Stimulated activated naive CD8-positive, alpha-beta T cell treated with anti-CD3 and anti-CD28 coated beads, Interleukin-15, amount 100 ng/mL, for 72 hours (primary cell): ENCODE data around the gene OR51I1.

Source experiments
- ATAC-seq: fragments of 150-1000 bp; cut with Tn5 transposase; 2 replicates; pipeline ENCODE4 v1.10.0; 2021; ENCODE audit warnings: mild to moderate bottlenecking, moderate library complexity
- DNase-seq, 2 donors: peaks; one replicate each; pipeline ENCODE4 v3.0.0; 2021 to 2022
- H3K27ac Mint-ChIP-seq, 2 donors: one replicate each; pipeline ENCODE4 v1.8.0; 2022; ENCODE audit warnings: mild to moderate bottlenecking in 2 of 2, mixed read lengths in 2 of 2, moderate library complexity in 2 of 2
- H3K27me3 Mint-ChIP-seq: one replicate; pipeline ENCODE4 v1.8.0; 2022; ENCODE audit warnings: mixed read lengths
- H3K4me1 Mint-ChIP-seq: one replicate; pipeline ENCODE4 v1.8.0; 2022; ENCODE audit warnings: mild to moderate bottlenecking, mixed read lengths
- H3K4me3 Mint-ChIP-seq, 2 donors: one replicate each; pipeline ENCODE4 v1.8.0; 2022; ENCODE audit warnings: mild to moderate bottlenecking in 2 of 2, mixed read lengths in 2 of 2, moderate library complexity in 1 of 2
- H3K9me3 Mint-ChIP-seq, 2 donors: one replicate each; pipeline ENCODE4 v1.8.0; 2022; ENCODE audit warnings: mixed read lengths in 2 of 2

OR51I1 gene, protein sequence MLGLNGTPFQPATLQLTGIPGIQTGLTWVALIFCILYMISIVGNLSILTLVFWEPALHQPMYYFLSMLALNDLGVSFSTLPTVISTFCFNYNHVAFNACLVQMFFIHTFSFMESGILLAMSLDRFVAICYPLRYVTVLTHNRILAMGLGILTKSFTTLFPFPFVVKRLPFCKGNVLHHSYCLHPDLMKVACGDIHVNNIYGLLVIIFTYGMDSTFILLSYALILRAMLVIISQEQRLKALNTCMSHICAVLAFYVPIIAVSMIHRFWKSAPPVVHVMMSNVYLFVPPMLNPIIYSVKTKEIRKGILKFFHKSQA

DNA sequence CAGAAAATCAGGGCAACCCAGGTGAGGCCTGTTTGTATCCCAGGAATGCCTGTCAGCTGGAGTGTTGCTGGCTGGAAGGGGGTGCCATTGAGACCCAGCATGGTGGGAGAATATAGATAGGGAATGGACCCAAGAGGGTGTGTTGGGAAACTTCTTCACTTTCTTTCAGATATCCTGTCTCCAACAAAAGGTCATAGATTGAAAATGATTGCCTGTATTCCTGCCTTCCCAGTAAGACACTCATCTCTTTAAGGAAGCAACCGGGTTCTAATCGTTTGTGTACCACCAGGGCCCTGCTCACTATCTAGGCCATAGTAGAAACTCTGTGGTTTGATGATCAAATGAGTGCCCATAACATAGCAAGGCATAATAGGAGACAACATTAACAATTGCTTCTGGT, at the start of gene OR51I1:
Gene OR51I1, minus strand, starts transcription at position 101 of the 400 bp plus-strand sequence. Its CDS starts 0 bp downstream, at position 101.
- H3K4me3 Mint-ChIP-seq, result no peak within 1 kb of the TSS
- DNase-seq, result no peak
- H3K27ac Mint-ChIP-seq, result no peak within 1 kb of the TSS
- H3K27me3 Mint-ChIP-seq, result peaks cover 18% of the 10 kb centered on the region
- H3K9me3 Mint-ChIP-seq, result no peaks in the 10 kb centered on the region
- H3K4me1 Mint-ChIP-seq, result no peaks in the 10 kb centered on the region
- no peak for ATAC-seq

DNA sequence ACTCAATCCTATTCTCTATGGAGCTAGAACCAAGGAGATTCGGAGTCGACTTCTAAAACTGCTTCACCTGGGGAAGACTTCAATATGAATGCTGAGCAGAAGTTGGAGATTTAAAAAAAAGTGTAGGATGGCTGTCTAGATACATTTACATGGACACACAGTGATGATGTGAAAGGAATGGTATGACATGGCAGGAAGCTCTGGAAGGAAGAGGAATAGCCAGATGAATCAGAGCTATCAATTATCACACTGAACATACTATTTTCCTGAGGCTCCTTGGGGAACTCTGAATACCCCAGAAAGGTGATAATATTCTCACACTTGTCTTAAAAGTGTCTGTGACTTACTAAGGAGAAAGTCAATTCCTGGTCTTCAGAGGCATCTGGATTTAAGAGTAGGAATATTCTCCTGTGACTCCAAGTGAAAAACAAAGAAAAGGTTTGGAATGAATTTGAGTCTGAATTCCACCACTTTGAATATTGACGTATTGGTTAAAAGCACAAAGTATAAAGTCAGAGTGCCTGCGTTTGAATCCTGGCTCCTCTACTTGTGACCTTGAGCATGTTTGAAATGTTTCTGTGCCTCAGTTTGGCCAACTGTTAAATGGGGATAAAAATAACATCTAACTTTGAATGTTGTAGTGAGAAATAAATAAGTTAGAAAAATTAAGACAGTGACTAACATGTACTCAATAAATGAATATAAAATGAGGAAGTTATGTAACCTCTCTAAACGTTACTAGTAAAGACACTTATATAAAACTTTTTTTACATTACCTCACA, 48.5 kb upstream of the OR51I1 start:
- DNase-seq (no peak), ATAC-seq (no peak)
- Mint-ChIP-seq H3K27ac (no peak overlapping the region), H3K4me1 (peaks cover 6% of the 10 kb centered on the region), H3K27me3 (peaks cover 14% of the 10 kb centered on the region), H3K4me3 (no peak overlapping the region), H3K9me3 (no peaks in the 10 kb centered on the region)

DNA sequence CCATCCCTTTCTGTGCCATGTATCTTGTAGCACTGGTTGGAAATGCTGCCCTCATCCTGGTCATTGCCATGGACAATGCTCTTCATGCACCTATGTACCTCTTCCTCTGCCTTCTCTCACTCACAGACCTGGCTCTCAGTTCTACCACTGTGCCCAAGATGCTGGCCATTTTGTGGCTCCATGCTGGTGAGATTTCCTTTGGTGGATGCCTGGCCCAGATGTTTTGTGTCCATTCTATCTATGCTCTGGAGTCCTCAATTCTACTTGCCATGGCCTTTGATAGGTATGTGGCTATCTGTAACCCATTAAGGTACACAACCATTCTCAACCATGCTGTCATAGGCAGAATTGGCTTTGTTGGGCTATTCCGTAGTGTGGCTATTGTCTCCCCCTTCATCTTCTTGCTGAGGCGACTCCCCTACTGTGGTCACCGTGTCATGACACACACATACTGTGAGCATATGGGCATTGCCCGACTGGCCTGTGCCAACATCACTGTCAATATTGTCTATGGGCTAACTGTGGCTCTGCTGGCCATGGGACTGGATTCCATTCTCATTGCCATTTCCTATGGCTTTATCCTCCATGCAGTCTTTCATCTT, 47.6 kb upstream of the OR51I1 start:
- H3K9me3 Mint-ChIP-seq, result no peaks in the 10 kb centered on the region
- no peak overlapping the region for H3K27ac Mint-ChIP-seq
- H3K27me3 Mint-ChIP-seq, result peaks cover 14% of the 10 kb centered on the region
- H3K4me3 Mint-ChIP-seq, result no peak overlapping the region
- DNase-seq (no peak), ATAC-seq (no peak)
- peaks cover 6% of the 10 kb centered on the region for H3K4me1 Mint-ChIP-seq

DNA sequence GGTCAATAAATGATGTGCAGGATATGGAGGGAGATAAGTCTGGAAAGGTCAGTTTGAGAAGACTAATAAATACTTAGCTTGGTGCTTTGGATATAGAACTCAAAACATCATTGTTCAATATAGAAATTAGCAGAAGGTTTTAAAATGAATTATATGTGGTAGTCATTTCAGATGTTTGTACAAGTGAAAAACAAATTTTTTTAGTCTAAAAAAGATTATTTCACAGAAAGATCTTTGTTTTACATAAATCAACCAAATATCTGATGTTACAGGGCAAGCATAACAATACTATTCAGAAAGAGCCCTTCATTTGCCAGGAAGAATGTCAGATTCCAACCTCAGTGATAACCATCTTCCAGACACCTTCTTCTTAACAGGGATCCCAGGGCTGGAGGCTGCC, 47.1 kb upstream of the OR51I1 start, which contains the start of gene OR52D1:
Gene OR52D1, plus strand, starts transcription at position 301 of the 400 bp plus-strand sequence. Its CDS starts 22 bp downstream, at position 323.
- H3K4me3 Mint-ChIP-seq, result no peak within 1 kb of the TSS
- H3K27ac Mint-ChIP-seq, result no peak within 1 kb of the TSS
- peaks cover 6% of the 10 kb centered on the region for H3K4me1 Mint-ChIP-seq
- ATAC-seq, result no peak
- H3K27me3 Mint-ChIP-seq, result peaks cover 14% of the 10 kb centered on the region
- DNase-seq, result no peak
- H3K9me3 Mint-ChIP-seq, result no peaks in the 10 kb centered on the region

DNA sequence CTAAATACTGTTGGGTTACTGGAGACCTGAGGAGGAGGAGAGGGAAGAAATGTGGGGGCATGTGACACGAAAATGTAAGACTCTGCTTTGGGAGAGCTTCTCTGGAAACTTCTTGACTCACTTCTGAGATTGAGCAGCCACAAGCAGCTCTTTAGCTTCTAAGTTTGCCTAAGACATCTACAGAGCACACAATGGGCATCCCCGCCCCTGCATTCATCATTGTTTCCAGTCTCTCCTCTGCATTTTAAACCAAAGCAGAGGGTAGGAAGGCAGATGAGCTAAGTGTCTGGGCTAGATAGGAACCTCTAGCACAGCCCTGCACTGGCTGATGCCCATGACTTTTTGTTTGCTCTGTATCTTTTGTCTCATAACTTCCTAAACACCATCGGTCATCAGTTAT, 45.1 kb upstream of the OR51I1 start:
- DNase-seq (no peak), ATAC-seq (no peak)
- Mint-ChIP-seq H3K4me3 (no peak overlapping the region), H3K4me1 (peaks cover 6% of the 10 kb centered on the region), H3K27me3 (peaks cover 13% of the 10 kb centered on the region), H3K27ac (no peak overlapping the region), H3K9me3 (no peaks in the 10 kb centered on the region)

DNA sequence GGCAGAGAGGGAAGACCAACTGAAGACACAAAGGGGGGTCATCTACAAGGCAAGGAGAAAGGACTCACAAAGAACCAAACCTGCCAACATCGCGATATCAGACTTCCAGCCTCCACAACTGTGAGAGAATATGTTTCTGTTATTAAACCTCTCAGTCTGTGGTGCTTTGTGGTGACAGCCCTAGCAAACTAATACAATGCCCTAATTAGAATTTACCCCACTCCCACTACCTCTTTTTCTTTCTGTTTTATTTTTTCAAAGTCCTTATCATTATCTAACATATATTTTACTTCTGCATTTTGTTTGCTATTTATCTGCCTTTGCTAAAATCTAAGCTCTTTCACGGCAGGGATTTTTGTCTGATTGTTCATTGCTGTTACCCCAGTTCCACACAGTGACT, 44.7 kb upstream of the OR51I1 start:
- no peak for ATAC-seq
- peaks cover 9% of the 10 kb centered on the region for H3K27me3 Mint-ChIP-seq
- H3K9me3 Mint-ChIP-seq, result no peaks in the 10 kb centered on the region
- H3K4me1 Mint-ChIP-seq, result peaks cover 6% of the 10 kb centered on the region
- H3K27ac Mint-ChIP-seq, result no peak overlapping the region
- DNase-seq, result no peak
- no peak overlapping the region for H3K4me3 Mint-ChIP-seq

DNA sequence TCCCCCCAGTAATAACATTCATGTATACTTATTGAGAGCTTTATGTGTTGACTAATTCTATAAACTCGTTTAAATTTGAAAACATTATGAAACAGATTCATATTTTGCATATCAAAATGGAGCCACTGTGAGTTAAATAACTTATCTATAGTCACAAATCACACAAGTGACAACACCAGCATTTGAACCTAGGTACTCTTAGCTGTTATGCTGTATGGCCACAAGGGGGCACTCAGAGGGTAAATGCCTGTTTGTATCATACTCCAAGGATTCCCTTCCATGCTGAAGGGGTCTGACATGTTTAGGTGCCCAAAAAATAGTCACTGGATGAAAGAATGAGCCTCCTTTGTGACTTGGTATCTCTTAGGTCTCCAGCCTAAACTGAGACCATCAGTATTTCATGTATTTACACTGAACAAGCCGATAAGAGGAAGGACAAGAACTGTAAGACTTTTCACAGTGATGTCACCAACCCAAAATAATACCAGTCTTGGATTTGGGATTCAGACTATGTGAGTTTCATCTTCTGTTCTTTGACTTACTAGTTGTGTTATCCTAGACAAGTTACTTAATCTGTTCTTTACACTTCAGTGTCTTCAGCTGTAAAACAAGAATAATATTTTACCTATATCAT, 35.0 kb upstream of the OR51I1 start:
- no peaks in the 10 kb centered on the region for H3K9me3 Mint-ChIP-seq
- peaks cover 26% of the 10 kb centered on the region for H3K27me3 Mint-ChIP-seq
- DNase-seq (peak; percentile 19 to 29), ATAC-seq (peak; percentile 56)
- no peak overlapping the region for H3K4me3 Mint-ChIP-seq
- peaks cover 5% of the 10 kb centered on the region for H3K4me1 Mint-ChIP-seq
- H3K27ac Mint-ChIP-seq, result no peak overlapping the region

DNA sequence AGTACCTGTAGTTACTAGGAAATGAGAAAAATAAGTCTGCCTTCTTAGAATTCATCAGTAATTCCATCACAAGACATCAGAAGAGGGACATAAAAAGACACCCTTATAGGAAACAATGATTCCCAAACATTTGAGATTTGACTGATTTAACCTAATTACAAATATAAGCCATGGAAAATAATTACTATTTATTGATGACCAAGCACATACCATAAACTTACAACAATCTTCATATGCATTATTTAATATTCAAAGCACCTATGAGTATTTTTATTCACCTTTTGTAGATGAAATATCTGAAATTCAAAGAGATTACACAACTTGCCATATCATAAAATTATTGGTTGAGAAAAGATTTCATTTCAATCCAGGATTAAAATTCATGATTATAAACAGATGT, 32.6 kb upstream of the OR51I1 start:
- Mint-ChIP-seq H3K9me3 (no peaks in the 10 kb centered on the region), H3K4me1 (peaks cover 5% of the 10 kb centered on the region), H3K27me3 (peaks cover 33% of the 10 kb centered on the region), H3K27ac (no peak overlapping the region), H3K4me3 (no peak overlapping the region)
- DNase-seq, result no peak
- ATAC-seq, result no peak

DNA sequence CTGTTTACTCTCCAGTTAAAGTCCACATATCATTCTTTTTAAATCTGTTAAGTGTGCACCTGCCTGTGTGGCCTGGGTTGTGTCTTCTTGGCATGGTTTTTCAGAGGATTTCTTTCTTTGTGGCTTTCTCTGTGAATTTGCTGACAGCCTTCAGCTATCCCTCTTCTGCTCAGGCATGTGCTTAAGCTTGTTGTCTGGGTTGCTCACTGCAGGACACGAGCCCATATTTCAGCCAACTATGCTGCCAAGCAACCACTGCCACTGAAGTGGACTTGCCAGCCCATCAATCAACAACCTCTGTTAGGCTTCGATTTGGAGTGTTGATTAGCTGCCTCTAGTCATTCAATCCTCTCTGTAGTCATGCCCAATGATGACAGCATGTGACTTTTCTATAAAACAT, 26.2 kb upstream of the OR51I1 start:
- ATAC-seq (no peak), DNase-seq (no peak)
- H3K27me3 Mint-ChIP-seq, result peaks cover 7% of the 10 kb centered on the region
- H3K9me3 Mint-ChIP-seq, result no peaks in the 10 kb centered on the region
- no peak overlapping the region for H3K27ac Mint-ChIP-seq
- H3K4me3 Mint-ChIP-seq, result no peak overlapping the region
- no peaks in the 10 kb centered on the region for H3K4me1 Mint-ChIP-seq

DNA sequence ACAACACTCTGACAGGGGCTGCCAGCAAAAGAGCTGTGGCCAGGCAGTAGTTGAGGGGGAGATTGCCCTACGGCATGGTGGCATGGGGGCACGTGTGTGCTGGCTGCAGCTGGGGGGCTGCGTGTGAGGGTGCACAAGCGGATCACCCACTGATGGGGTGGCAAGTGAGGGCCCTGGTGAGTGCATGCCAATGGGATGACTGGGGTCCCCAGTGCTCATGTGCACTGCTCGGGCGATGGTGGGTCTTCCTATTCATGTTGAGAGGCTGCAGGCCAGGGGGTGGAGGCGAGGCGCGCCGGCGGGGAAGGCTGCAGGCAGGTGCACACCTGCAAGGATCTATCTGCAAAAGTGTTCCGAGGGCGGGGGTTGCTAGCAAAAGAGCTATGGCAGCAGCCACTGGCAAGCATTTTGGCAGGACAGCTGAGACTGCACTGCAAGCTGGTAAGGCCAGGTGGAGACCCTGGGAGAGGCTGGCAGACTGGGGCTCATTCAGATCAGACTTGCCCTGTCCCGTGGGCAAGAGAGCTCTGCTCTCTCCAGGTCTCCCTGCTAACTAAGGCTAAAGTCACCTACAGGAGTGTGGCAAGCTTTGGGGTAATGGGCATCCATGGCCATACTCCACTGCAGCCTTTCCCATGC, 19.8 kb upstream of the OR51I1 start:
- ATAC-seq (peak; percentile 35), DNase-seq (no peak)
- Mint-ChIP-seq H3K4me1 (peaks cover 5% of the 10 kb centered on the region), H3K27me3 (peaks cover 7% of the 10 kb centered on the region), H3K27ac (no peak overlapping the region), H3K4me3 (no peak overlapping the region), H3K9me3 (peaks cover 0 to 8% of the 10 kb centered on the region in 2 donors)

DNA sequence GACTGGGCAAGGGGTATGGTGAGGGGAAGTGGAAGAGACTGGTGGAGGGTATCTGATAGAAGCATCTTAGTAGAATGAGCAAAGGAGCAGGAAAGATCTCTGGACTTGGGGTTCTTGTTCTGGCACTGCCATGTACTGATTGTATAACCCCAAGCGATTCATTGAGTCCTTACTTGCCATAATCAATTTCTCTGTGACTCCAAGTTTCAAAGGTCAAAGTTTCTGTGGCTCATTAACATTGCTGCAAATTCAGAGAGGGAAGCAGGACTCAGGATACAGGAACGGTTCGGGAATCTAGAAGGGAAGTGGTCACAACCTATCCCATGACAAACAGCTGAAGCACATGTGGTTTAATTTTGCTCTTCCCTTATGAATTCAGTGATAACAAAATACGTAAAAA, 8.1 kb upstream of the OR51I1 start:
- DNase-seq (no peak), ATAC-seq (no peak)
- peaks cover 1% of the 10 kb centered on the region for H3K27me3 Mint-ChIP-seq
- no peak overlapping the region for H3K4me3 Mint-ChIP-seq
- no peaks in the 10 kb centered on the region for H3K4me1 Mint-ChIP-seq
- H3K27ac Mint-ChIP-seq, result no peak overlapping the region
- H3K9me3 Mint-ChIP-seq, result no peaks in the 10 kb centered on the region

DNA sequence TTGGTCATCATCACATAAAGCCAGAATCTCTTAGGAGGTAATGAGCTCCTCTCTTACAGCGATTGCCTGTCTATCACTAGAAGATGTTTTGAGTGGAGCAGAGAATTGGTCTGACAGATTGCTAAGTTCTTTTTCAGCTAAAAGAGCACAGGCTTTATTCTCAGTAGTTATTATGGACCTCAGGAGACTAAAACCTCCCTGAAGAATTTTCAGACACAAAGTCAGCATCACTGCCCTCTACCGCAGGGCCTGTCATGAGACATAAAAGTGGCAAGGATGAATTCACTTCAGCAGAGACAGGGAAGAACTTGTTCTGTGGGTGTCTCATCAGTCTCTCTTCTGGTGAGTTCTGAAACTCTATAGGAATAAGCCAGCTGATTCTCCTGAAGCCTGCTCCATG, 7.7 kb upstream of the OR51I1 start, which contains the start of gene OR51I2:
Gene OR51I2, plus strand, starts transcription at position 301 of the 400 bp plus-strand sequence. CDS start 4,166 bp downstream, outside the sequence.
- Mint-ChIP-seq H3K27me3 (peaks cover 5% of the 10 kb centered on the region), H3K27ac (no peak within 1 kb of the TSS), H3K4me1 (no peaks in the 10 kb centered on the region), H3K4me3 (no peak within 1 kb of the TSS), H3K9me3 (no peaks in the 10 kb centered on the region)
- ATAC-seq, result no peak
- no peak for DNase-seq

DNA sequence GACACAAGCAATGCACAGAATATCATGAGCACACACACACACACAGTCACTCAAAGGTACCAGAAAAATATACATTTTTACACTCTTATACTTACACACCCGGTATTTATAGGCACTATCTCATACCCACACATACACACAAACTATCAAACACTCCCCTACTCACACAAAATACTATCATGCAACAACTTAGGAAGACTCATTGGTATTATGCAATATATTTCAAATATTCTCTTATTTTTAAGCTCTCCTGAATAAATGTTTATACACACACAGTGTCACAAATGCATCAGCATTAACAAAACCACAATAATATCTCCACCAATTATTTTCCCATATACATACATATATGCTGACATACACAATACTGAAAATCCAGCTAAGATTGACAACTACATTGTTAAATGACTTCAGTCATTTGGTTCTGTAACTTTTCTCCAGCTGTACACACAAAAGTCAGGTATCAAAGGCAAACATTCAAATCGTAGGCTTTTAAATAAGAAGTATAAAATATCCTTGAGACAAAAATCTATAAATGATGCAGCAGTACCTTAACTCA, 2.6 kb upstream of the OR51I1 start:
- Mint-ChIP-seq H3K27me3 (peaks cover 18% of the 10 kb centered on the region), H3K4me1 (no peaks in the 10 kb centered on the region), H3K4me3 (no peak overlapping the region), H3K9me3 (no peaks in the 10 kb centered on the region), H3K27ac (no peak overlapping the region)
- DNase-seq, result no peak
- no peak for ATAC-seq

DNA sequence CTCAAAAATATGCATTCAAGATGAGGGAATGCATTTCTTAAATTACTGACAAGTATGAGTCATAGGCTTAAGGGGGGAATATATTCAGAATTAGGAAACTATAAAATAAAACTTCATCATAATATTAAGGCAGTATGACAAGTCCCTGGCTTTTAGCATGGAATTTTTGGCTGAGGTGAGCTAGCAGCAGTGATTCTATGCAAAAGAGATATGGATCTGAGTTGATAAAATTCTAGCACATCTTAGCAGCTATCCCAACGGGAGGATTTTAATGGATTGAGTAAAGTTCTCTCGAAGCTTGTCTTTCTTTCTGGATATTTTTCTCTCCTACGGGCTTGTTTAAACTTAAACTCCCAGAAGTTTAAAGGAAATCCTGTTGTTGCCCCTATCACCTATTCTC, 18.2 kb downstream of the OR51I1 start:
- Mint-ChIP-seq H3K9me3 (no peaks in the 10 kb centered on the region), H3K27ac (no peak overlapping the region), H3K4me1 (no peaks in the 10 kb centered on the region), H3K4me3 (no peak overlapping the region), H3K27me3 (peaks cover 23% of the 10 kb centered on the region)
- DNase-seq (no peak), ATAC-seq (no peak)

DNA sequence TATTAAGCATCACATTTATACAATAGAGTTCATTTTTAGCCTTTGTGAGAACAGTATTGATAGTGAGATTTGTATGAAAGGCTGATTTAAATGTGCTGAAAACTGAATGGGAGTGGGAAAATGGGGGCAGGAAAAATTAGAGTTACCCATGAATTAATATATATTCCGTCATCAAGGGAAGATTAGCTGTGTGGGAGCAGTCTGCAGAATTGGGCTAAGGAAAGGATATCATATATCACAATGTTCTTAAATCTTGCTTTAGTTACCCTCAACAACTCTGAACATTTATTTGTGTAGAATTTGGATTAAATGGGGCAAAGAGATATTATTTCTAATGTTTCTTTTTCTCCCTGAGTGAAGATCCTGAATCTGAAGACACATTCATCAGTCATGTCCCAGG, 19.5 kb downstream of the OR51I1 start, which contains the start of gene OR51Q1:
Gene OR51Q1, plus strand, starts transcription at position 301 of the 400 bp plus-strand sequence. Its CDS starts 90 bp downstream, at position 391.
- Mint-ChIP-seq H3K4me3 (no peak within 1 kb of the TSS), H3K9me3 (no peaks in the 10 kb centered on the region), H3K4me1 (no peaks in the 10 kb centered on the region), H3K27ac (no peak within 1 kb of the TSS), H3K27me3 (peaks cover 17% of the 10 kb centered on the region)
- DNase-seq, result no peak
- no peak for ATAC-seq
